GM23338 (cell line): Measurements from ENCODE around the gene ALPL. TPM values are rescaled to one million over a fixed set of nuclear protein-coding genes. Genes with fewer than 3 reads are reported as not detected.
A peak's percentile ranks its signal among the peaks of the same experiment; 100 is the strongest.

Source experiments
- ATAC-seq: fragments of 200-7000 bp; cut with Tn5 transposase; 3 replicates; pipeline ENCODE4 v1.9.1; 2020
- DNase-seq: peaks from one replicate; pipeline ENCODE4 v3.0.0-alpha.2; 2015; ENCODE audit warnings: low spot score
- H2AFZ ChIP-seq: fragments of 200-600 bp; sonication (generic); 2 replicates; pipeline ENCODE4 v1.8.0; 2016; ENCODE audit warnings: antibody characterized with exemption, mild to moderate bottlenecking, moderate library complexity
- H3F3A ChIP-seq: fragments of 200-600 bp; sonication (generic); replicated peaks from 2 replicates; pipeline ENCODE4 v1.8.0; 2017; ENCODE audit warnings: antibody characterized with exemption, mixed run types, low read depth
- H3K27ac ChIP-seq: fragments of 200-600 bp; sonication (generic); 2 replicates; pipeline ENCODE4 v1.6.1; 2016; ENCODE audit warnings: low read depth
- H3K27me3 ChIP-seq: fragments of 200-600 bp; sonication (generic); 2 replicates; pipeline ENCODE4 v1.8.0; 2016; ENCODE audit warnings: mild to moderate bottlenecking, mixed run types, moderate library complexity; ENCODE audit not compliant: insufficient read depth
- H3K36me3 ChIP-seq: fragments of 200-600 bp; sonication (generic); 2 replicates; pipeline ENCODE4 v1.8.0; 2016; ENCODE audit warnings: mild to moderate bottlenecking; ENCODE audit not compliant: insufficient read depth
- H3K4me1 ChIP-seq: fragments of 200-600 bp; sonication (generic); 2 replicates; pipeline ENCODE4 v1.8.0; 2016; ENCODE audit warnings: mild to moderate bottlenecking, moderate library complexity; ENCODE audit not compliant: insufficient read depth
- H3K4me2 ChIP-seq: fragments of 200-600 bp; sonication (generic); 2 replicates; pipeline ENCODE4 v1.7.1; 2017; ENCODE audit warnings: mixed run types
- H3K4me3 ChIP-seq: fragments of 200-600 bp; sonication (generic); 2 replicates; pipeline ENCODE4 v1.6.1; 2016; ENCODE audit warnings: mixed run types
- H3K79me2 ChIP-seq: fragments of 200-600 bp; sonication (generic); replicated peaks from 2 replicates; pipeline ENCODE4 v1.8.0; 2017; ENCODE audit warnings: mild to moderate bottlenecking; ENCODE audit not compliant: insufficient read depth
- H3K9me2 ChIP-seq: fragments of 200-600 bp; sonication (generic); 2 replicates; pipeline ENCODE4 v1.8.0; 2017; ENCODE audit not compliant: insufficient read depth
- H4K20me1 ChIP-seq: fragments of 200-600 bp; sonication (generic); replicated peaks from 2 replicates; pipeline ENCODE4 v1.8.0; 2017; ENCODE audit warnings: mild to moderate bottlenecking; ENCODE audit not compliant: insufficient read depth
- H3K27ac Mint-ChIP-seq: 2 replicates; pipeline ENCODE4 v1.8.0; 2020; ENCODE audit warnings: inconsistent platforms, mild to moderate bottlenecking, moderate library complexity, mixed read lengths
- H3K27me3 Mint-ChIP-seq: 3 replicates; pipeline ENCODE4 v1.8.0; 2022; ENCODE audit warnings: low read depth, mild to moderate bottlenecking, moderate library complexity, mixed read lengths, inconsistent platforms; ENCODE audit not compliant: insufficient read depth, poor library complexity
- H3K36me3 Mint-ChIP-seq: 3 replicates; pipeline ENCODE4 v1.8.0; 2021; ENCODE audit warnings: low read depth, mild to moderate bottlenecking, inconsistent platforms, moderate library complexity, mixed read lengths
- H3K4me1 Mint-ChIP-seq: 3 replicates; pipeline ENCODE4 v1.8.0; 2020; ENCODE audit warnings: mild to moderate bottlenecking, inconsistent platforms, mixed read lengths
- H3K4me3 Mint-ChIP-seq: 3 replicates; pipeline ENCODE4 v1.8.0; 2021; ENCODE audit warnings: moderate library complexity, mild to moderate bottlenecking, inconsistent platforms, mixed read lengths
- H3K9me3 Mint-ChIP-seq: 3 replicates; pipeline ENCODE4 v1.8.0; 2020; ENCODE audit warnings: moderate library complexity, mild to moderate bottlenecking, inconsistent platforms, mixed read lengths
- CREB1 ChIP-seq: fragments of 250-450 bp; sonication (Bioruptor Pico); IDR thresholded peaks from 2 replicates; pipeline ENCODE4 v1.5.0; 2020; ENCODE audit warnings: low read depth, mild to moderate bottlenecking, moderate library complexity
- EZH2 ChIP-seq: fragments of 200-600 bp; sonication (generic); IDR thresholded peaks from one replicate; pipeline ENCODE4 v1.8.0; 2017; ENCODE audit warnings: antibody characterized with exemption, mild to moderate bottlenecking, low read depth; ENCODE audit not compliant: unreplicated experiment
- EZH2phosphoT487 ChIP-seq: fragments of 200-600 bp; sonication (generic); IDR thresholded peaks from one replicate; pipeline ENCODE4 v1.8.1; 2018; ENCODE audit warnings: antibody characterized with exemption; ENCODE audit not compliant: unreplicated experiment
- JUNB ChIP-seq: IDR thresholded peaks from one replicate; pipeline ENCODE4 v1.6.1; 2016; ENCODE audit warnings: antibody characterized with exemption; ENCODE audit not compliant: unreplicated experiment
- NANOG ChIP-seq: IDR thresholded peaks from 2 replicates; pipeline ENCODE4 v1.6.1; 2016; ENCODE audit warnings: antibody characterized with exemption, borderline replicate concordance
- POLR2AphosphoS5 ChIP-seq: IDR thresholded peaks from 2 replicates; pipeline ENCODE4 v1.6.1; 2016; ENCODE audit warnings: antibody characterized with exemption, low read depth
- STAT1 ChIP-seq: IDR thresholded peaks from one replicate; pipeline ENCODE4 v1.6.1; 2016; ENCODE audit warnings: antibody characterized with exemption; ENCODE audit not compliant: unreplicated experiment
- ZNF114 ChIP-seq: fragments of 250-450 bp; sonication (Bioruptor Pico); IDR thresholded peaks from 2 replicates; pipeline ENCODE4 v1.5.0; 2020; ENCODE audit warnings: mild to moderate bottlenecking, moderate library complexity
- ZNF331 ChIP-seq: fragments of 250-450 bp; sonication (Bioruptor Pico); IDR thresholded peaks from 2 replicates; pipeline ENCODE4 v1.5.0; 2020; ENCODE audit warnings: low read depth, mild to moderate bottlenecking, moderate library complexity
- polyA plus RNA-seq: library from polyadenylated mRNA; unstranded; fragments of >200 nt; fragmentation: Nextera tagmentation; extraction: Ambion mirVana; gene quantifications from 2 replicates; pipeline ENCODE4 v1.2.1, GENCODE V29; 2016
- total RNA-seq: library from RNA; depleted of rRNA; stranded (reverse); fragments of >200 nt; shearing (Covaris generic); gene quantifications from 2 replicates; pipeline ENCODE4 v1.2.3, GENCODE V29; 2014
- TF ChIP-seq, protein P1 (sequence below): IDR thresholded peaks from one replicate; pipeline ENCODE4 v1.6.1; 2018; ENCODE audit warnings: antibody characterized with exemption; ENCODE audit not compliant: unreplicated experiment
- TF ChIP-seq, protein P2 (sequence below), 2 experiments: fragments of 200-600 bp in 1 of 2; sonication (generic) in 1 of 2; conservative IDR thresholded peaks; 2 replicates each; pipeline versions ENCODE4 v1.5.1 to v1.6.1; 2016 to 2017; ENCODE audit warnings: antibody characterized with exemption in 2 of 2, low read depth in 2 of 2, mild to moderate bottlenecking in 2 of 2, moderate library complexity in 1 of 2
- TF ChIP-seq, protein P3 (sequence below): fragments of 250-450 bp; sonication (Bioruptor Pico); IDR thresholded peaks from 2 replicates; pipeline ENCODE4 v1.5.0; 2020; ENCODE audit warnings: mild to moderate bottlenecking, moderate library complexity
- TF ChIP-seq, protein P4 (sequence below): IDR thresholded peaks from 2 replicates; pipeline ENCODE4 v1.6.1; 2016; ENCODE audit warnings: antibody characterized with exemption

The ALPL gene
- total and polyA plus RNA-seq, 2 experiments from 2014 or later, result 116 to 187 TPM

DNA sequence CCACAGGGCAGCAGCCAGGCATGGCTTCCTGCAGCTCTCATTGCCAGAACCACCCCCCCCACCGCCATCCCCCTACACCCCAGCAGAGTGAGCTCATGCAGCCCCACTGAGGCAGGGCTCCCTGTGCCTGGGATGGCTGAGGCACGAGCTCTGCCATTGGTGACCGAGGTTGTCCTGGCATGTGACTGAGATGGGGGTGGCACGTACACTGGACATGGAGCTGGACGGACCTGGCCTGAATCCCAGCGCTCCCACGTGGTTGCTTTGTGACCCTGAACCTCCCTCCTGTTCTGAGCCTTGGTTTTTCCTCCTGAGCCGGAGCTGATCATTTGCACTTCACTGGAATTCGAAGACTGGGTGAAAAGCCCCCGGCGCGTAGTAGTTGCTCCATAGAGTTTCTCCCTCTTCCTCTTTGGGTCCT lies 28.3 kb downstream of the ALPL start:
- Mint-ChIP-seq H3K9me3 (no peaks in the 10 kb centered on the region), H3K27ac (peak overlapping the region; percentile 49), H3K36me3 (no peaks in the 10 kb centered on the region), H3K4me3 (no peak overlapping the region), H3K27me3 (peaks cover 8% of the 10 kb centered on the region), H3K4me1 (peaks cover 53% of the 10 kb centered on the region)
- TF ChIP-seq, protein P1, sequence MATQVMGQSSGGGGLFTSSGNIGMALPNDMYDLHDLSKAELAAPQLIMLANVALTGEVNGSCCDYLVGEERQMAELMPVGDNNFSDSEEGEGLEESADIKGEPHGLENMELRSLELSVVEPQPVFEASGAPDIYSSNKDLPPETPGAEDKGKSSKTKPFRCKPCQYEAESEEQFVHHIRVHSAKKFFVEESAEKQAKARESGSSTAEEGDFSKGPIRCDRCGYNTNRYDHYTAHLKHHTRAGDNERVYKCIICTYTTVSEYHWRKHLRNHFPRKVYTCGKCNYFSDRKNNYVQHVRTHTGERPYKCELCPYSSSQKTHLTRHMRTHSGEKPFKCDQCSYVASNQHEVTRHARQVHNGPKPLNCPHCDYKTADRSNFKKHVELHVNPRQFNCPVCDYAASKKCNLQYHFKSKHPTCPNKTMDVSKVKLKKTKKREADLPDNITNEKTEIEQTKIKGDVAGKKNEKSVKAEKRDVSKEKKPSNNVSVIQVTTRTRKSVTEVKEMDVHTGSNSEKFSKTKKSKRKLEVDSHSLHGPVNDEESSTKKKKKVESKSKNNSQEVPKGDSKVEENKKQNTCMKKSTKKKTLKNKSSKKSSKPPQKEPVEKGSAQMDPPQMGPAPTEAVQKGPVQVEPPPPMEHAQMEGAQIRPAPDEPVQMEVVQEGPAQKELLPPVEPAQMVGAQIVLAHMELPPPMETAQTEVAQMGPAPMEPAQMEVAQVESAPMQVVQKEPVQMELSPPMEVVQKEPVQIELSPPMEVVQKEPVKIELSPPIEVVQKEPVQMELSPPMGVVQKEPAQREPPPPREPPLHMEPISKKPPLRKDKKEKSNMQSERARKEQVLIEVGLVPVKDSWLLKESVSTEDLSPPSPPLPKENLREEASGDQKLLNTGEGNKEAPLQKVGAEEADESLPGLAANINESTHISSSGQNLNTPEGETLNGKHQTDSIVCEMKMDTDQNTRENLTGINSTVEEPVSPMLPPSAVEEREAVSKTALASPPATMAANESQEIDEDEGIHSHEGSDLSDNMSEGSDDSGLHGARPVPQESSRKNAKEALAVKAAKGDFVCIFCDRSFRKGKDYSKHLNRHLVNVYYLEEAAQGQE, result no peak
- no peak for TF ChIP-seq EZH2
- TF ChIP-seq, protein P2, sequence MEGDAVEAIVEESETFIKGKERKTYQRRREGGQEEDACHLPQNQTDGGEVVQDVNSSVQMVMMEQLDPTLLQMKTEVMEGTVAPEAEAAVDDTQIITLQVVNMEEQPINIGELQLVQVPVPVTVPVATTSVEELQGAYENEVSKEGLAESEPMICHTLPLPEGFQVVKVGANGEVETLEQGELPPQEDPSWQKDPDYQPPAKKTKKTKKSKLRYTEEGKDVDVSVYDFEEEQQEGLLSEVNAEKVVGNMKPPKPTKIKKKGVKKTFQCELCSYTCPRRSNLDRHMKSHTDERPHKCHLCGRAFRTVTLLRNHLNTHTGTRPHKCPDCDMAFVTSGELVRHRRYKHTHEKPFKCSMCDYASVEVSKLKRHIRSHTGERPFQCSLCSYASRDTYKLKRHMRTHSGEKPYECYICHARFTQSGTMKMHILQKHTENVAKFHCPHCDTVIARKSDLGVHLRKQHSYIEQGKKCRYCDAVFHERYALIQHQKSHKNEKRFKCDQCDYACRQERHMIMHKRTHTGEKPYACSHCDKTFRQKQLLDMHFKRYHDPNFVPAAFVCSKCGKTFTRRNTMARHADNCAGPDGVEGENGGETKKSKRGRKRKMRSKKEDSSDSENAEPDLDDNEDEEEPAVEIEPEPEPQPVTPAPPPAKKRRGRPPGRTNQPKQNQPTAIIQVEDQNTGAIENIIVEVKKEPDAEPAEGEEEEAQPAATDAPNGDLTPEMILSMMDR (conservative IDR thresholded peaks at IDR 0.05; ENCODE audit: low read depth in 2 of 2), result no peak
- TF ChIP-seq POLR2AphosphoS5, result no peak
- no peak for TF ChIP-seq ZNF331 (CRISPR knock-in tag)
- TF ChIP-seq, protein P3, sequence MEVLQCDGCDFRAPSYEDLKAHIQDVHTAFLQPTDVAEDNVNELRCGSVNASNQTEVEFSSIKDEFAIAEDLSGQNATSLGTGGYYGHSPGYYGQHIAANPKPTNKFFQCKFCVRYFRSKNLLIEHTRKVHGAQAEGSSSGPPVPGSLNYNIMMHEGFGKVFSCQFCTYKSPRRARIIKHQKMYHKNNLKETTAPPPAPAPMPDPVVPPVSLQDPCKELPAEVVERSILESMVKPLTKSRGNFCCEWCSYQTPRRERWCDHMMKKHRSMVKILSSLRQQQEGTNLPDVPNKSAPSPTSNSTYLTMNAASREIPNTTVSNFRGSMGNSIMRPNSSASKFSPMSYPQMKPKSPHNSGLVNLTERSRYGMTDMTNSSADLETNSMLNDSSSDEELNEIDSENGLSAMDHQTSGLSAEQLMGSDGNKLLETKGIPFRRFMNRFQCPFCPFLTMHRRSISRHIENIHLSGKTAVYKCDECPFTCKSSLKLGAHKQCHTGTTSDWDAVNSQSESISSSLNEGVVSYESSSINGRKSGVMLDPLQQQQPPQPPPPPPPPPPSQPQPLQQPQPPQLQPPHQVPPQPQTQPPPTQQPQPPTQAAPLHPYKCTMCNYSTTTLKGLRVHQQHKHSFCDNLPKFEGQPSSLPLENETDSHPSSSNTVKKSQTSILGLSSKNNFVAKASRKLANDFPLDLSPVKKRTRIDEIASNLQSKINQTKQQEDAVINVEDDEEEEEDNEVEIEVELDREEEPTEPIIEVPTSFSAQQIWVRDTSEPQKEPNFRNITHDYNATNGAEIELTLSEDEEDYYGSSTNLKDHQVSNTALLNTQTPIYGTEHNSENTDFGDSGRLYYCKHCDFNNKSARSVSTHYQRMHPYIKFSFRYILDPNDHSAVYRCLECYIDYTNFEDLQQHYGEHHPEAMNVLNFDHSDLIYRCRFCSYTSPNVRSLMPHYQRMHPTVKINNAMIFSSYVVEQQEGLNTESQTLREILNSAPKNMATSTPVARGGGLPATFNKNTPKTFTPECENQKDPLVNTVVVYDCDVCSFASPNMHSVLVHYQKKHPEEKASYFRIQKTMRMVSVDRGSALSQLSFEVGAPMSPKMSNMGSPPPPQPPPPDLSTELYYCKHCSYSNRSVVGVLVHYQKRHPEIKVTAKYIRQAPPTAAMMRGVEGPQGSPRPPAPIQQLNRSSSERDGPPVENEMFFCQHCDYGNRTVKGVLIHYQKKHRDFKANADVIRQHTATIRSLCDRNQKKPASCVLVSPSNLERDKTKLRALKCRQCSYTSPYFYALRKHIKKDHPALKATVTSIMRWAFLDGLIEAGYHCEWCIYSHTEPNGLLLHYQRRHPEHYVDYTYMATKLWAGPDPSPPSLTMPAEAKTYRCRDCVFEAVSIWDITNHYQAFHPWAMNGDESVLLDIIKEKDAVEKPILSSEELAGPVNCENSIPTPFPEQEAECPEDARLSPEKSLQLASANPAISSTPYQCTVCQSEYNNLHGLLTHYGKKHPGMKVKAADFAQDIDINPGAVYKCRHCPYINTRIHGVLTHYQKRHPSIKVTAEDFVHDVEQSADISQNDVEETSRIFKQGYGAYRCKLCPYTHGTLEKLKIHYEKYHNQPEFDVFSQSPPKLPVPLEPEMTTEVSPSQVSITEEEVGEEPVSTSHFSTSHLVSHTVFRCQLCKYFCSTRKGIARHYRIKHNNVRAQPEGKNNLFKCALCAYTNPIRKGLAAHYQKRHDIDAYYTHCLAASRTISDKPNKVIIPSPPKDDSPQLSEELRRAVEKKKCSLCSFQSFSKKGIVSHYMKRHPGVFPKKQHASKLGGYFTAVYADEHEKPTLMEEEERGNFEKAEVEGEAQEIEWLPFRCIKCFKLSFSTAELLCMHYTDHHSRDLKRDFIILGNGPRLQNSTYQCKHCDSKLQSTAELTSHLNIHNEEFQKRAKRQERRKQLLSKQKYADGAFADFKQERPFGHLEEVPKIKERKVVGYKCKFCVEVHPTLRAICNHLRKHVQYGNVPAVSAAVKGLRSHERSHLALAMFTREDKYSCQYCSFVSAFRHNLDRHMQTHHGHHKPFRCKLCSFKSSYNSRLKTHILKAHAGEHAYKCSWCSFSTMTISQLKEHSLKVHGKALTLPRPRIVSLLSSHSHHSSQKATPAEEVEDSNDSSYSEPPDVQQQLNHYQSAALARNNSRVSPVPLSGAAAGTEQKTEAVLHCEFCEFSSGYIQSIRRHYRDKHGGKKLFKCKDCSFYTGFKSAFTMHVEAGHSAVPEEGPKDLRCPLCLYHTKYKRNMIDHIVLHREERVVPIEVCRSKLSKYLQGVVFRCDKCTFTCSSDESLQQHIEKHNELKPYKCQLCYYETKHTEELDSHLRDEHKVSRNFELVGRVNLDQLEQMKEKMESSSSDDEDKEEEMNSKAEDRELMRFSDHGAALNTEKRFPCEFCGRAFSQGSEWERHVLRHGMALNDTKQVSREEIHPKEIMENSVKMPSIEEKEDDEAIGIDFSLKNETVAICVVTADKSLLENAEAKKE (CRISPR knock-in tag), result no peak
- TF ChIP-seq JUNB, result no peak
- no peak for TF ChIP-seq NANOG
- no peak for TF ChIP-seq STAT1
- no peak for TF ChIP-seq ZNF114 (CRISPR knock-in tag)
- TF ChIP-seq CREB1 (CRISPR knock-in tag), result no peak
- TF ChIP-seq, protein P4, sequence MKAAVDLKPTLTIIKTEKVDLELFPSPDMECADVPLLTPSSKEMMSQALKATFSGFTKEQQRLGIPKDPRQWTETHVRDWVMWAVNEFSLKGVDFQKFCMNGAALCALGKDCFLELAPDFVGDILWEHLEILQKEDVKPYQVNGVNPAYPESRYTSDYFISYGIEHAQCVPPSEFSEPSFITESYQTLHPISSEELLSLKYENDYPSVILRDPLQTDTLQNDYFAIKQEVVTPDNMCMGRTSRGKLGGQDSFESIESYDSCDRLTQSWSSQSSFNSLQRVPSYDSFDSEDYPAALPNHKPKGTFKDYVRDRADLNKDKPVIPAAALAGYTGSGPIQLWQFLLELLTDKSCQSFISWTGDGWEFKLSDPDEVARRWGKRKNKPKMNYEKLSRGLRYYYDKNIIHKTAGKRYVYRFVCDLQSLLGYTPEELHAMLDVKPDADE, result no peak
- TF ChIP-seq EZH2phosphoT487, result no peak
- Histone ChIP-seq H4K20me1 (peaks cover 27% of the 10 kb centered on the region), H2AFZ (no peak overlapping the region), H3F3A (peaks cover 3% of the 10 kb centered on the region), H3K9me2 (no peaks in the 10 kb centered on the region), H3K4me3 (no peak overlapping the region), H3K36me3 (no peaks in the 10 kb centered on the region), H3K4me2 (peak overlapping the region; percentile 65), H3K79me2 (peaks cover 61% of the 10 kb centered on the region), H3K27ac (peak overlapping the region; percentile 78), H3K27me3 (no peaks in the 10 kb centered on the region), H3K4me1 (peaks cover 32% of the 10 kb centered on the region)
- ATAC-seq (peak; percentile 13), DNase-seq (peak; percentile 51)
